IPS-18a (cell line): ENCODE results near the gene DPYD.

ENCODE experiments used
- H3K27ac ChIP-seq: one replicate; pipeline ENCODE4 v1.5.1; 2013; ENCODE audit warnings: low read length
- H3K27me3 ChIP-seq: one replicate; pipeline ENCODE4 v1.6.1; 2013; ENCODE audit warnings: mild to moderate bottlenecking, low read length; ENCODE audit not compliant: control insufficient read depth, insufficient read depth
- H3K36me3 ChIP-seq: one replicate; pipeline ENCODE4 v1.6.1; 2013; ENCODE audit warnings: low read depth, low read length; ENCODE audit not compliant: control insufficient read depth
- H3K4me1 ChIP-seq: one replicate; pipeline ENCODE4 v1.6.1; 2013; ENCODE audit warnings: low read depth, low read length; ENCODE audit not compliant: control insufficient read depth
- H3K4me3 ChIP-seq: one replicate; pipeline ENCODE4 v1.5.1; 2013; ENCODE audit warnings: low read length
- H3K9ac ChIP-seq: one replicate; pipeline ENCODE4 v1.6.1; 2013; ENCODE audit warnings: mild to moderate bottlenecking, low read length, moderate library complexity
- H3K9me3 ChIP-seq: one replicate; pipeline ENCODE4 v1.6.1; 2013; ENCODE audit warnings: low read depth, low read length; ENCODE audit not compliant: control insufficient read depth

DPYD gene

GRCh38 chr1:97738270-97738669, 182.6 kb downstream of the DPYD start:
- Histone ChIP-seq H3K27me3 (no peaks in the 10 kb centered on the region), H3K4me1 (peaks cover 8% of the 10 kb centered on the region), H3K4me3 (no peak overlapping the region), H3K36me3 (no peaks in the 10 kb centered on the region), H3K9ac (no peak overlapping the region), H3K27ac (no peak overlapping the region), H3K9me3 (no peaks in the 10 kb centered on the region)

DNA sequence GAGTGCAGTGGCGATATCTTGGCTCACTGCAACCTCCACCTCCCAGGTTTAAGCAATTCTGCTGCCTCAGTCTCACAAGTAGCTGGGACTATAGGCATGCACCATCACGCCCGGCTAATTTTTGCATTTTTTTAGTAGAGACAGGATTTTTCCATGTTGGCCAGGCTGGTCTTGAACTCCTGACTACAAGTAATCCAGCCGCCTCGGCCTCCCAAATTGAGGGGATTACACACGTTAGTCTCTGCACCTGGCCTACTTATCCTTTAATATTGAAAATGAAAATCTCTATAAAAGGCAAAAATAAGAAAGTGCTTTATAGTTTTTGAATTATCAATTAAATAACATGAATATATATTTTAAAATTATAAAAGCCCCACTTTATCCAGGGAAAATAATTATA, 190.6 kb downstream of the DPYD start:
- Histone ChIP-seq H3K27me3 (no peaks in the 10 kb centered on the region), H3K9me3 (no peaks in the 10 kb centered on the region), H3K4me3 (no peak overlapping the region), H3K27ac (no peak overlapping the region), H3K9ac (no peak overlapping the region), H3K36me3 (no peaks in the 10 kb centered on the region), H3K4me1 (no peaks in the 10 kb centered on the region)

GRCh38 chr1:97728436-97728835, 192.4 kb downstream of the DPYD start:
- Histone ChIP-seq H3K9ac (no peak overlapping the region), H3K27me3 (no peaks in the 10 kb centered on the region)

GRCh38 chr1:97727029-97727428, 193.8 kb downstream of the DPYD start:
- no peaks in the 10 kb centered on the region for H3K27me3 ChIP-seq
- H3K4me3 ChIP-seq = no peak overlapping the region
- H3K4me1 ChIP-seq = no peaks in the 10 kb centered on the region
- no peaks in the 10 kb centered on the region for H3K36me3 ChIP-seq
- no peaks in the 10 kb centered on the region for H3K9me3 ChIP-seq
- H3K9ac ChIP-seq = no peak overlapping the region
- no peak overlapping the region for H3K27ac ChIP-seq

More at GRCh38 chr1:97728436-97728835, 192.4 kb downstream of the DPYD start:
- H3K9me3 ChIP-seq = no peaks in the 10 kb centered on the region
- H3K27ac ChIP-seq = no peak overlapping the region
- no peaks in the 10 kb centered on the region for H3K36me3 ChIP-seq
- H3K4me1 ChIP-seq = no peaks in the 10 kb centered on the region
- no peak overlapping the region for H3K4me3 ChIP-seq

DNA sequence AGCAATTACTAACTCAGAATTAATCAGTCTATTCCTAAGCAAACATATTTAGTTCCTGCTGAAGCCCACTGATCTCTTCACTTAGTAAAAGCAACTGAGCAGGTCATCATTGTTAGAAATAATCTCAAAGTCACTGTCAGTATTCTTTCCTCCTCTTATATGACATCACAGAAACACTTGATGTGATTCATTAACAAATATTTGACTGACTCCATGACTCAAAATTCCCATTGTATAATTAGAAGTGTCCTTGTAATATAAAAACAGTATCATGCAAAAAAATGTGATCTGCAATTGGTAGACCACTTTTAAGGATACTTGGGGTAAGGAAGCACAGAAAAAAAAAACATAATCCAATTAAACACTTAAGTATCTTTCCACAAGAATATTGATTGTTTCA, 194.4 kb downstream of the DPYD start:
- Histone ChIP-seq H3K9ac (no peak overlapping the region), H3K9me3 (no peaks in the 10 kb centered on the region), H3K4me3 (no peak overlapping the region), H3K27ac (no peak overlapping the region), H3K36me3 (no peaks in the 10 kb centered on the region), H3K4me1 (no peaks in the 10 kb centered on the region), H3K27me3 (no peaks in the 10 kb centered on the region)

DNA sequence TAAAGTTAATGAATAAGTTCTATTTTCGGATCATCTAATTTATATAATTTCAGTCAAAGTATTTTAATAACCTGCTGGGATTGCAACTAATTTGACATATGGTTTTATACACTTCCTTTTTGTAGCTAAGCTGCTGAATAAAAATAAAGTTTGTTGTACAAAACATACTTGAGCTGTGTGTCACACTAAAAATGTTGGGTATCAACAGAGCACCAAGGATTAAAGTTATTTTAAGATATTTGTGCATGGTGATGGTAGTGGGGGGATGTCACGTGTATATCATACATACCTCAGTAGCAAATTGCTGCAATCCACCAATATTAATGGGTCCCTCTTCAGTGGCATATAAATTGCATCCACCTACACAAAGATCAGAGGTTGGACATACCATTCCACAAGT, 199.6 kb downstream of the DPYD start:
- Histone ChIP-seq H3K9me3 (no peaks in the 10 kb centered on the region), H3K9ac (no peak overlapping the region), H3K4me1 (no peaks in the 10 kb centered on the region), H3K4me3 (no peak overlapping the region), H3K36me3 (no peaks in the 10 kb centered on the region), H3K27ac (no peak overlapping the region), H3K27me3 (no peaks in the 10 kb centered on the region)

- no peak overlapping the region for H3K27ac ChIP-seq
- no peaks in the 10 kb centered on the region for H3K9me3 ChIP-seq
- no peaks in the 10 kb centered on the region for H3K27me3 ChIP-seq
- no peaks in the 10 kb centered on the region for H3K36me3 ChIP-seq
- no peak overlapping the region for H3K9ac ChIP-seq
- no peaks in the 10 kb centered on the region for H3K4me1 ChIP-seq
- H3K4me3 ChIP-seq = no peak overlapping the region
Observed at GRCh38 chr1:97712980-97713379, 207.9 kb downstream of the DPYD start.

DNA sequence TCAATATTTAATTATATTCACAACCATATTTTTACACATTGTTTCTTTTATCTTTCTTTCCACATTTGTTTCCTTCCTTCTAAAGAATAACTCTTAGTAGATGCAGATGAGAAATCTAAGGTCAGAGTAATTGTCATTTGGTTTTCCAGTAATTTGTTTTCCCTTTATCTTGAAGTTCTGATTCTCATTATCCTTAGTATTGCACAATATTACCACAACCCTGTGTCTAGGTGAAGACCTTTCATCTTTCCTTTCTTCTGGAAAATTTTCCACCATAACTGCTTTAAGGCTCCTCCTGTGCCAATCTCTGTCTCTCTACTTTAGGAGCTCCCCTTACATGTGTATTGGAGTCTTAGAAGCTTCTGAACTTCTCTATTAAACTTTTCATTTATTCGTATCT, 209.0 kb downstream of the DPYD start:
- Histone ChIP-seq H3K4me3 (no peak overlapping the region), H3K36me3 (no peaks in the 10 kb centered on the region), H3K4me1 (no peaks in the 10 kb centered on the region), H3K9ac (no peak overlapping the region), H3K27me3 (no peaks in the 10 kb centered on the region), H3K9me3 (no peaks in the 10 kb centered on the region), H3K27ac (no peak overlapping the region)

- H3K4me1 ChIP-seq = no peaks in the 10 kb centered on the region
- no peak overlapping the region for H3K27ac ChIP-seq
- H3K4me3 ChIP-seq = no peak overlapping the region
- H3K9ac ChIP-seq = no peak overlapping the region
- H3K9me3 ChIP-seq = no peaks in the 10 kb centered on the region
- H3K27me3 ChIP-seq = no peaks in the 10 kb centered on the region
- no peaks in the 10 kb centered on the region for H3K36me3 ChIP-seq
Observed at GRCh38 chr1:97693601-97694000, 227.2 kb downstream of the DPYD start.

GRCh38 chr1:97691325-97691724, 229.5 kb downstream of the DPYD start:
- Histone ChIP-seq H3K4me3 (no peak overlapping the region), H3K4me1 (no peaks in the 10 kb centered on the region), H3K27me3 (no peaks in the 10 kb centered on the region), H3K9me3 (no peaks in the 10 kb centered on the region), H3K9ac (no peak overlapping the region), H3K27ac (no peak overlapping the region), H3K36me3 (no peaks in the 10 kb centered on the region)

- Histone ChIP-seq H3K9ac (no peak overlapping the region), H3K4me1 (no peaks in the 10 kb centered on the region), H3K9me3 (no peaks in the 10 kb centered on the region), H3K36me3 (no peaks in the 10 kb centered on the region), H3K27me3 (no peaks in the 10 kb centered on the region), H3K4me3 (no peak overlapping the region), H3K27ac (no peak overlapping the region)
Observed at GRCh38 chr1:97685360-97685759, 235.5 kb downstream of the DPYD start.

- H3K4me3 ChIP-seq = no peak overlapping the region
- H3K27ac ChIP-seq = no peak overlapping the region
- H3K4me1 ChIP-seq = no peaks in the 10 kb centered on the region
- H3K36me3 ChIP-seq = no peaks in the 10 kb centered on the region
- H3K9me3 ChIP-seq = no peaks in the 10 kb centered on the region
- H3K9ac ChIP-seq = no peak overlapping the region
- H3K27me3 ChIP-seq = no peaks in the 10 kb centered on the region
Observed at GRCh38 chr1:97680894-97681293, 239.9 kb downstream of the DPYD start.
